Calu3 (cell line): ENCODE results near the gene SLC25A21. TPM values are rescaled to one million over a fixed set of nuclear protein-coding genes. Genes with fewer than 3 reads are reported as not detected.

Experiments
- BruUV-seq: library from RNA; stranded (reverse); fragments of 400-500 nt; replicated peaks from 2 replicates; lab custom pipeline; 2021; lab: Mats Ljungman, UMichigan
- CTCF ChIA-PET: fragments of 300-600 bp; sonication (Branson Sonifier 250); formaldehyde crosslinking; loops from one replicate; lab custom pipeline; 2022; ENCODE audit warnings: antibody characterized with exemption; lab: Charles Lee
- DNase-seq: peaks from one replicate; pipeline ENCODE4 v3.0.0; 2022
- H3K27ac Mint-ChIP-seq: one replicate; pipeline ENCODE4 v1.8.0; 2022; ENCODE audit warnings: mixed read lengths; ENCODE audit not compliant: unreplicated experiment
- H3K27me3 Mint-ChIP-seq: one replicate; pipeline ENCODE4 v1.8.0; 2022; ENCODE audit warnings: mixed read lengths; ENCODE audit not compliant: unreplicated experiment
- H3K36me3 Mint-ChIP-seq: one replicate; pipeline ENCODE4 v1.8.0; 2022; ENCODE audit warnings: mild to moderate bottlenecking, moderate library complexity, mixed read lengths; ENCODE audit not compliant: insufficient read depth, unreplicated experiment
- H3K4me1 Mint-ChIP-seq: one replicate; pipeline ENCODE4 v1.8.0; 2022; ENCODE audit warnings: mild to moderate bottlenecking, low read depth, mixed read lengths; ENCODE audit not compliant: unreplicated experiment
- H3K4me3 Mint-ChIP-seq: one replicate; pipeline ENCODE4 v1.8.0; 2022; ENCODE audit warnings: mild to moderate bottlenecking, low read depth, moderate library complexity, mixed read lengths; ENCODE audit not compliant: unreplicated experiment
- H3K9me3 Mint-ChIP-seq: one replicate; pipeline ENCODE4 v1.8.0; 2022; ENCODE audit warnings: low read depth, mixed read lengths; ENCODE audit not compliant: unreplicated experiment
- intact Hi-C: fragments of 100-400 bp; cut with micrococcal nuclease; formaldehyde crosslinking; loops from one replicate; pipeline ENCODE4 v1.10.0; 2022; ENCODE audit not compliant: unreplicated experiment
- total RNA-seq: library from RNA; stranded (reverse); gene quantifications from 2 replicates; pipeline ENCODE4 v1.2.3, GENCODE V29; 2022
- TF ChIP-seq, protein P1 (sequence below): fragments of 200-600 bp; IDR thresholded peaks from one replicate; pipeline ENCODE4 v1.8.0; 2022; ENCODE audit warnings: antibody characterized with exemption; ENCODE audit not compliant: unreplicated experiment

The SLC25A21 gene
- total RNA-seq, 1 experiment from 2014 or later, result 1.4 TPM

DNA sequence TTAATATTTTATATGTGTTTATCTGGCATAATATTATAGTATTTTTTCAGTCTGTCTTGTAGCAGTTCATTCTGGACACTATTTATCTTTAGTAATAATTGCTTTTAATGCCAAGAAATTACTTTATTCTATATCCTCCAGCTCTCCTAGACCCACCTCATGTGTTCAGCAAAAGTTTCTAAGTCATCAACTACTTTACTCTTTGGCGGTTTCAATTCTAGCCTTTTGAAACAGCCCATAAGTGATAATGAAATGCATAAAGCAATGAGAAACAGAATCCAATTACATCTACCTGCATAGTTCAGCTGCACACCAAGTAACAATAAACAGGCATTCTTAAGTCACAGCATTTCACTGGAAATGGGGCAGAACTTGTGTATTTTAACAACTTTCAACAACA lies 225.5 kb downstream of the SLC25A21 start:
- intact Hi-C loops, result loop anchor here (10.0 kb wide), 2 partner anchors 172 to 198 kb away; no protein-coding TSS in a partner anchor
- Mint-ChIP-seq H3K9me3 (no peaks in the 10 kb centered on the region), H3K27me3 (no peaks in the 10 kb centered on the region), H3K4me1 (peaks cover 8% of the 10 kb centered on the region), H3K27ac (no peak overlapping the region), H3K36me3 (no peaks in the 10 kb centered on the region), H3K4me3 (no peak overlapping the region)
- CTCF ChIA-PET, result no interaction called here
- no peak for DNase-seq
- TF ChIP-seq, protein P1, sequence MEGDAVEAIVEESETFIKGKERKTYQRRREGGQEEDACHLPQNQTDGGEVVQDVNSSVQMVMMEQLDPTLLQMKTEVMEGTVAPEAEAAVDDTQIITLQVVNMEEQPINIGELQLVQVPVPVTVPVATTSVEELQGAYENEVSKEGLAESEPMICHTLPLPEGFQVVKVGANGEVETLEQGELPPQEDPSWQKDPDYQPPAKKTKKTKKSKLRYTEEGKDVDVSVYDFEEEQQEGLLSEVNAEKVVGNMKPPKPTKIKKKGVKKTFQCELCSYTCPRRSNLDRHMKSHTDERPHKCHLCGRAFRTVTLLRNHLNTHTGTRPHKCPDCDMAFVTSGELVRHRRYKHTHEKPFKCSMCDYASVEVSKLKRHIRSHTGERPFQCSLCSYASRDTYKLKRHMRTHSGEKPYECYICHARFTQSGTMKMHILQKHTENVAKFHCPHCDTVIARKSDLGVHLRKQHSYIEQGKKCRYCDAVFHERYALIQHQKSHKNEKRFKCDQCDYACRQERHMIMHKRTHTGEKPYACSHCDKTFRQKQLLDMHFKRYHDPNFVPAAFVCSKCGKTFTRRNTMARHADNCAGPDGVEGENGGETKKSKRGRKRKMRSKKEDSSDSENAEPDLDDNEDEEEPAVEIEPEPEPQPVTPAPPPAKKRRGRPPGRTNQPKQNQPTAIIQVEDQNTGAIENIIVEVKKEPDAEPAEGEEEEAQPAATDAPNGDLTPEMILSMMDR, result no peak
- no TSS peak for BruUV-seq

DNA sequence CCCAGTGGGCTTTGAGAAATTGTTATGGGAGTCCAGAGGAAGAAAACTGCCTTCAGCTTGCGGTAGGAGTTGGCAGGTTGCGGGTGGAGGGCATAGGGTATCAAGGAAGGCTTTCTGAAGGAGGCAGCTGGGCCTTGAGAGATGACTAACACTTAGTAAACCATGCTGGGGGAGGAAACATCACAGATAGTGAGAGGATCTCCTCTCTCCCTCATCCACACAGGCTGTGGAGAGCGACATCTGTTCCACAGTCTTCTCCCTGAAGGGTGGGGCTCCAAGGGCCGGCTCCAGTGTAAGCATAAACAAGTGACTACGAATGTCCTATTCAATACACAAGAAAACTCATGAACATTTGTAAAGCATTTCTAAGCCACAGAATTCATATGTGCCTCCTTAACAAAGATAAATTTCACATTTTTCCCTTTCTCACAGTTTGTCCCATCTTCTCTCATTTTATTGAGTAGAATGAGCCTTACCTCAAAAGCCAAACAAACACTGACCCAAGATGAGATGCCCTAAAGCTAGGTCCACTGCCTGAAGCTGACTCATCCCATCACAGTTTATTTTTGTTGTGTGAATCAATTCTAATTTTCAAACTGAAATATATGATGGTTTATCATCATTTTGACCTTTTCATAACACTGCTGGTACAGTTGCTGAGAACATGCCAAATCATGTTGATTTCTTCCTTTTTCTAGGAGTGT lies 227.9 kb downstream of the SLC25A21 start:
- TF ChIP-seq, protein P1, result no peak
- H3K27ac Mint-ChIP-seq, result no peak overlapping the region
- peaks cover 8% of the 10 kb centered on the region for H3K4me1 Mint-ChIP-seq
- BruUV-seq, result no TSS peak
- no peaks in the 10 kb centered on the region for H3K36me3 Mint-ChIP-seq
- DNase-seq, result no peak
- CTCF ChIA-PET, result no interaction called here
- intact Hi-C loops, result loop anchor here (2.0 to 10.0 kb wide), 4 partner anchors 38 to 392 kb away; no protein-coding TSS in a partner anchor
- H3K9me3 Mint-ChIP-seq, result no peaks in the 10 kb centered on the region
- H3K27me3 Mint-ChIP-seq, result no peaks in the 10 kb centered on the region
- no peak overlapping the region for H3K4me3 Mint-ChIP-seq

DNA sequence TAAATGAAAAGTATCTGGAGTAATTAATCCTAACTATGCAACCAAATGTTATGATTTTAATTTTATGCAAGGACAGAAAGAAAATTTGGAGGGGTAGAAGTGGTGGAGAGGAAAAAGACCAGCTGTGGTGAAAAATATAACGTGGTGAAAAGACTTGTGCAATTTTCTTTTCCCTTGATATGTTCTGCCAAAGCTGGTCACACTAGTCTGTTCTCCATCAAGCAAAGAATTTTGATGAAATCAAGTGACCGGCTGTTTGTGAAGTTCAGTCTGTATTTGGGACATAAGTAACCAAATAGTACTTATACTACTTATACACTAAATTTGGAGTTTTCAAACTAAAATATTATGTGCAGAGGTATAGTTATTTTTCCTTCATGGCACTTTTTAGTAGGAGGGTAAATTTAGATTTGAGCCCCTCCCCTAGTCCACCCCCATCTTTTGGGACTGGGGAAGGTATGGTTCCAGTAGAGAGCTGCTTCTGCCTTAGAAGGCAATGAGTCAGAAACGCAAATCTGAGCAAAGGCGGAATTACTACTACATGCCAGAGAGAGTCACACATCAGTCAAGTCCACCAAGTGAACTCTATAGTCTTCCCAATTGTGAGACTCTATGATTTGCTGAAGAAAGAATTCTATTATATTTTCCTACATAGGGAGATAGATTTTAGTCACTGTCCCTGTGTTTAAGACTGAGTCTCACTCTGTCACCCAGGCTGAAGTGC lies 229.7 kb downstream of the SLC25A21 start:
- DNase-seq, result no peak
- no peak overlapping the region for H3K27ac Mint-ChIP-seq

More for the DNA sequence above, 229.7 kb downstream of the SLC25A21 start:
- Mint-ChIP-seq H3K9me3 (no peaks in the 10 kb centered on the region), H3K36me3 (no peaks in the 10 kb centered on the region), H3K4me3 (no peak overlapping the region), H3K27me3 (no peaks in the 10 kb centered on the region), H3K4me1 (peaks cover 8% of the 10 kb centered on the region)
- CTCF ChIA-PET, result interaction anchor here (0.8 to 1.8 kb wide), 9 partner anchors 31 to 298 kb away, joined by 3 to 36 read pairs (median 6); no protein-coding TSS in a partner anchor
- TF ChIP-seq, protein P1, result no peak
- intact Hi-C loops, result loop anchor here (1.0 to 10.0 kb wide), 5 partner anchors 168 to 390 kb away; no protein-coding TSS in a partner anchor
- BruUV-seq, result no TSS peak
